HepG2 (cell line): Measurements from ENCODE around the gene PHOSPHO2. TPM values are rescaled to one million over a fixed set of nuclear protein-coding genes. Genes with fewer than 3 reads are reported as not detected.

Experiments used
- ELF4 ChIP-seq: sonication (generic); formaldehyde crosslinking; IDR thresholded peaks from 2 replicates; pipeline ENCODE4 v1.5.0; 2020; ENCODE audit warnings: missing genetic modification reagents, mild to moderate bottlenecking, moderate library complexity, borderline replicate concordance
- FOXA3 ChIP-seq: IDR thresholded peaks from 2 replicates; pipeline ENCODE4 v1.6.1; 2016; ENCODE audit warnings: missing genetic modification reagents, missing compliant biosample characterization
- HMG20B ChIP-seq: conservative IDR thresholded peaks from 2 replicates; pipeline ENCODE4 v1.6.1; 2016; ENCODE audit warnings: missing genetic modification reagents, missing compliant biosample characterization
- KAT8 ChIP-seq: IDR thresholded peaks from 2 replicates; pipeline ENCODE4 v1.6.1; 2016; ENCODE audit warnings: missing genetic modification reagents, missing compliant biosample characterization
- MEIS1 ChIP-seq: sonication (generic); formaldehyde crosslinking; IDR thresholded peaks from 2 replicates; pipeline ENCODE4 v1.9.0; 2021; ENCODE audit warnings: mild to moderate bottlenecking, missing genetic modification reagents, moderate library complexity, borderline replicate concordance
- NFRKB ChIP-seq: fragments of 450-650 bp; IDR thresholded peaks from 2 replicates; pipeline ENCODE4 v1.6.1; 2017
- ZMYM3 ChIP-seq: sonication (generic); formaldehyde crosslinking; IDR thresholded peaks from 2 replicates; pipeline ENCODE4 v1.5.1; 2020; ENCODE audit warnings: mild to moderate bottlenecking, missing genetic modification reagents
- ZNF674 ChIP-seq: sonication (generic); formaldehyde crosslinking; IDR thresholded peaks from 2 replicates; pipeline ENCODE4 v1.5.0; 2020; ENCODE audit warnings: low read depth, mild to moderate bottlenecking, missing genetic modification reagents
- polyA plus RNA-seq, 8 experiments: library from polyadenylated mRNA; depleted of rRNA in 3 of 8; stranded (reverse) in 7 of 8; unstranded in 1 of 8; fragments of >200 nt; fragmentation: Illumina TruSeq in 4 of 8; extraction: Trizol in 4 of 8; gene quantifications; 2 replicates each; pipeline versions ENCODE4 v1.2.1 to v1.2.3, GENCODE V29; 2011 to 2016; ENCODE audit warnings: low read depth in 4 of 8, missing spikeins in 1 of 8, mixed read lengths in 1 of 8; ENCODE audit not compliant: insufficient read depth in 1 of 8
- total RNA-seq, 5 experiments: library from RNA; depleted of rRNA; stranded (reverse); fragments of >200 nt; fragmentation: Illumina TruSeq; extraction: Trizol; gene quantifications; 2 replicates each; pipeline ENCODE4 v1.2.3, GENCODE V29; 2016; ENCODE audit warnings: low read depth in 1 of 5
- TF ChIP-seq, protein P1 (sequence below): sonication (generic); formaldehyde crosslinking; IDR thresholded peaks from 2 replicates; pipeline ENCODE4 v1.4.0; 2020; ENCODE audit warnings: mild to moderate bottlenecking, missing genetic modification reagents
- TF ChIP-seq, protein P2 (sequence below): sonication (generic); formaldehyde crosslinking; IDR thresholded peaks from 2 replicates; pipeline ENCODE4 v1.5.0; 2020; ENCODE audit warnings: missing genetic modification reagents, mild to moderate bottlenecking, borderline replicate concordance
- TF ChIP-seq, protein P3 (sequence below): IDR thresholded peaks from 2 replicates; pipeline ENCODE4 v1.6.1; 2016; ENCODE audit warnings: low read depth
- TF ChIP-seq, protein P4 (sequence below), 2 experiments: sonication (generic) in 1 of 2; formaldehyde crosslinking in 1 of 2; IDR thresholded peaks; 2 replicates each; pipeline versions ENCODE4 v1.4.0 to v1.6.1; 2016 to 2020; ENCODE audit warnings: borderline replicate concordance in 1 of 2, low read depth in 1 of 2, mild to moderate bottlenecking in 1 of 2, missing genetic modification reagents in 1 of 2

Gene PHOSPHO2
- total and polyA plus RNA-seq, 2 of the 13 experiments (the other 11 are each of a cell fraction or from before 2014, with no cell fraction given) = 6.1 to 11.4 TPM

DNA sequence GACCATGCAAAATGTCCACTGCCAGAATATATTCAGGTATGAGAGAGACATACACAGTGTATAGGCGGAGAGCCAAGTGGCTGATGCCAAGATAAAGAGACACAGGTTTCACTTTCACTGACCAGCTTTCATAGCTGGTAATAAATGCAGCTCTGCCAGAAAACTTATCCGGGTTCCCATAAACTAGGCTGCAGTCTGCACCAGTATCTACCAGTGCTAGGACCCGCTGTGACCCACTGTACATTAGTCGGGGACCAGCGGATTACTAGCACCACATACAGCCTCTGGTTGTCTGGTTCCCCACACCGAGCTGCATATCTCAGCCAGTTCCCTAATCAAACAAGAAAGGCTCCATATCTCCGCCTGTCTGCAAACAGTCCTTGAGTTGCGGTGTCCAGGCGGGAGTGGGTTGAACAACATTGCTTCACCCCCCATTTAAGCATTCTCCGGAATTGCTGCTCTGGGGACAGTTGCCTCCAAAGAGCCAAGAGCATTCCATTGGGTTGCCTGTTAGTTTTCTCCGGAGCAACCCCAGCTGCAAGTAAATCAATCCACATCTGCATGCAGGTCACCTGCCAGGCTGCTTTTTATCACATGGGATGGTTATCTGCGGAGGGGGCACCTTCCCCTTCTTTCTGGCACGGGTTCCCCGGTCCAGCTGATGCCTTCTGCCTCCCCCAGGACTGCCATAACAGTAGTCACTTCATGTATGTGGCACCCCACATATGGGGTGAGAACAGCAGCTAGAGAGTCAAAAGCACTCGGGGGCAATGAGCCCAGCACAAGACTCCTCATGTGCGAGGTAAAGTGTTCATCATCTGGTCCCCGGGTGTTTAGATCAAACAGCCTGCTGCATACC lies 21.3 kb downstream of the PHOSPHO2 start (continued):
- TF ChIP-seq KAT8 (CRISPR knock-in tag) (peak; percentile 86), FOXA3 (CRISPR knock-in tag) (peak; percentile 86), ZNF674 (CRISPR knock-in tag) (no peak), HMG20B (peak; percentile 76), ELF4 (peak; percentile 31; the same call in 1 of the 2 replicates), MEIS1 (0 out of 2 replicates have a peak, but pooled peaks have one; percentile 55), ZMYM3 (CRISPR knock-in tag) (0 out of 2 replicates have a peak, but pooled peaks have one; percentile 21), NFRKB (no peak)
- TF ChIP-seq, protein P1, sequence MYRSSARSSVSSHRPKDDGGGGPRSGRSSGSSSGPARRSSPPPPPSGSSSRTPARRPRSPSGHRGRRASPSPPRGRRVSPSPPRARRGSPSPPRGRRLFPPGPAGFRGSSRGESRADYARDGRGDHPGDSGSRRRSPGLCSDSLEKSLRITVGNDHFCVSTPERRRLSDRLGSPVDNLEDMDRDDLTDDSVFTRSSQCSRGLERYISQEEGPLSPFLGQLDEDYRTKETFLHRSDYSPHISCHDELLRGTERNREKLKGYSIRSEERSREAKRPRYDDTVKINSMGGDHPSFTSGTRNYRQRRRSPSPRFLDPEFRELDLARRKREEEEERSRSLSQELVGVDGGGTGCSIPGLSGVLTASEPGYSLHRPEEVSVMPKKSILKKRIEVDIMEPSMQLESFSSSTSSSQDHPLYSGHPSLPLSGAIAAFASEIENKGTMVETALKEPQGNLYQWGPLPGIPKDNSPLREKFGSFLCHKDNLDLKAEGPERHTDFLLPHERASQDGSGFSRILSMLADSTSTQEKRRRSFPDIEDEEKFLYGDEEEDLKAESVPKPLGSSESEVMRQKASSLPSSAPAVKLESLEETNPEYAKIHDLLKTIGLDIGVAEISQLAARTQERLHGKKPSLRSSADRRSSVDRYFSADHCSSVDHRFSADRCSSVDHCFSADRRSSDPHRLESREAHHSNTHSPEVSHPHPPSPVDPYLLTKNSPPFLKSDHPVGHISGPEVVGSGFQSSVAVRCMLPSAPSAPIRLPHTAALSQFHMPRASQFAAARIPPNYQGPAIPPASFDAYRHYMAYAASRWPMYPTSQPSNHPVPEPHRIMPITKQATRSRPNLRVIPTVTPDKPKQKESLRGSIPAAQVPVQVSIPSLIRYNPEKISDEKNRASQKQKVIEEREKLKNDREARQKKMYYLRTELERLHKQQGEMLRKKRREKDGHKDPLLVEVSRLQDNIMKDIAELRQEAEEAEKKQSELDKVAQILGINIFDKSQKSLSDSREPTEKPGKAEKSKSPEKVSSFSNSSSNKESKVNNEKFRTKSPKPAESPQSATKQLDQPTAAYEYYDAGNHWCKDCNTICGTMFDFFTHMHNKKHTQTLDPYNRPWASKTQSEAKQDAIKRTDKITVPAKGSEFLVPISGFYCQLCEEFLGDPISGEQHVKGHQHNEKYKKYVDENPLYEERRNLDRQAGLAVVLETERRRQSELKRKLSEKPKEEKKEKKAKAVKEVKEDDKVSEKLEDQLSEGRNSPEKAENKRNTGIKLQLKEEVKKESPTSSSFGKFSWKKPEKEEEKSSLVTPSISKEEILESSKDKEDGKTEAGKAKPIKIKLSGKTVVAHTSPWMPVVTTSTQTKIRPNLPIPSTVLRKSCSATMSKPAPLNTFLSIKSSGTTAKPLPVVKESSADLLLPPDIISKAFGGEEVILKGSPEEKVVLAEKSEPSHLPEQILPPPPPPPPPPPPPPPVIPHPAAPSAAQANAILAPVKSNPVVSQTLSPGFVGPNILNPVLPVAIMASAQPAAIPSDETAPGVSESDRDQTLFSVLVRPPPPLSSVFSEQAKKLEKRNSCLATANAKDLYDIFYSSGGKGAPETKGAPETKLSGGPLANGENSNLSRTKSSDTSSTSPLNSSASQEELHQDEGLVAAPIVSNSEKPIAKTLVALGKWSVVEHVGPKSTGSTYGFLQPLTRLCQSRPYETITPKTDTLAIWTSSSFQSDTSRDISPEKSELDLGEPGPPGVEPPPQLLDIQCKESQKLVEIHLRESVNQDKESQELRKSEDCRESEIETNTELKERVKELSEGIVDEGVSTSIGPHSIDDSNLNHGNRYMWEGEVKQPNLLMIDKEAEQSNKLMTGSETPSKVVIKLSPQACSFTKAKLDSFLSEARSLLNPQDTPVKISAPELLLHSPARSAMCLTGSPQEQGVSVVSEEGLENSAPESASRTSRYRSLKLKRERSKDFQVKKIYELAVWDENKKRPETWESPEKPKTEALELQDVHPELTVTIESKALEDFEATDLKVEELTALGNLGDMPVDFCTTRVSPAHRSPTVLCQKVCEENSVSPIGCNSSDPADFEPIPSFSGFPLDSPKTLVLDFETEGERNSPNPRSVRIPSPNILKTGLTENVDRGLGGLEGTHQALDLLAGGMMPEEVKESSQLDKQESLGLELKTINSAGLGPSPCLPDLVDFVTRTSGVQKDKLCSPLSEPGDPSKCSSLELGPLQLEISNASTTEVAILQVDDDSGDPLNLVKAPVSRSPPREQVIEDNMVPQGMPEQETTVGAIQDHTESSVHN = no peak
- TF ChIP-seq, protein P2, sequence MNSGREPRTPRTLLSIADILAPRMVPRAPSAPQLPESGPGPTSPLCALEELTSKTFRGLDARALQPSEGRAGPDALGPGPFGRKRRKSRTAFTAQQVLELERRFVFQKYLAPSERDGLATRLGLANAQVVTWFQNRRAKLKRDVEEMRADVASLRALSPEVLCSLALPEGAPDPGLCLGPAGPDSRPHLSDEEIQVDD (CRISPR knock-in tag) = no peak
- TF ChIP-seq, protein P3, sequence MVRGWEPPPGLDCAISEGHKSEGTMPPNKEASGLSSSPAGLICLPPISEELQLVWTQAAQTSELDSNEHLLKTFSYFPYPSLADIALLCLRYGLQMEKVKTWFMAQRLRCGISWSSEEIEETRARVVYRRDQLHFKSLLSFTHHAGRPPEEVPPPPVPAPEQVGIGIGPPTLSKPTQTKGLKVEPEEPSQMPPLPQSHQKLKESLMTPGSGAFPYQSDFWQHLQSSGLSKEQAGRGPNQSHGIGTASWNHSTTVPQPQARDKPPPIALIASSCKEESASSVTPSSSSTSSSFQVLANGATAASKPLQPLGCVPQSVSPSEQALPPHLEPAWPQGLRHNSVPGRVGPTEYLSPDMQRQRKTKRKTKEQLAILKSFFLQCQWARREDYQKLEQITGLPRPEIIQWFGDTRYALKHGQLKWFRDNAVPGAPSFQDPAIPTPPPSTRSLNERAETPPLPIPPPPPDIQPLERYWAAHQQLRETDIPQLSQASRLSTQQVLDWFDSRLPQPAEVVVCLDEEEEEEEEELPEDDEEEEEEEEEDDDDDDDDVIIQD (CRISPR knock-in tag) = peak; percentile 26; the same call in 1 of the 2 replicates
- TF ChIP-seq, protein P4, sequence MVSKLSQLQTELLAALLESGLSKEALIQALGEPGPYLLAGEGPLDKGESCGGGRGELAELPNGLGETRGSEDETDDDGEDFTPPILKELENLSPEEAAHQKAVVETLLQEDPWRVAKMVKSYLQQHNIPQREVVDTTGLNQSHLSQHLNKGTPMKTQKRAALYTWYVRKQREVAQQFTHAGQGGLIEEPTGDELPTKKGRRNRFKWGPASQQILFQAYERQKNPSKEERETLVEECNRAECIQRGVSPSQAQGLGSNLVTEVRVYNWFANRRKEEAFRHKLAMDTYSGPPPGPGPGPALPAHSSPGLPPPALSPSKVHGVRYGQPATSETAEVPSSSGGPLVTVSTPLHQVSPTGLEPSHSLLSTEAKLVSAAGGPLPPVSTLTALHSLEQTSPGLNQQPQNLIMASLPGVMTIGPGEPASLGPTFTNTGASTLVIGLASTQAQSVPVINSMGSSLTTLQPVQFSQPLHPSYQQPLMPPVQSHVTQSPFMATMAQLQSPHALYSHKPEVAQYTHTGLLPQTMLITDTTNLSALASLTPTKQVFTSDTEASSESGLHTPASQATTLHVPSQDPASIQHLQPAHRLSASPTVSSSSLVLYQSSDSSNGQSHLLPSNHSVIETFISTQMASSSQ (IDR thresholded peaks at IDR 0.05; ENCODE audit: low read depth) = 0 out of 2 replicates have a peak, but pooled peaks have one; percentile 48
- TF ChIP-seq, protein P4 (CRISPR knock-in tag; IDR thresholded peaks at IDR 0.05; ENCODE audit: borderline replicate concordance) = peak; percentile 82
